ENCODE measurements around the gene CAMK1D. TPM values are rescaled to one million over a fixed set of nuclear protein-coding genes. Genes with fewer than 3 reads are reported as not detected.

Gene CAMK1D
- total and polyA plus RNA-seq, 2 experiments from 2014 or later = 4.6 to 7.2 TPM

- no peak for TF ChIP-seq REST (IDR thresholded peaks at IDR 0.05; ENCODE audit: unreplicated experiment)
- TF ChIP-seq ZNF114 (CRISPR knock-in tag; IDR thresholded peaks at IDR 0.05) = no peak
- TF ChIP-seq POLR2AphosphoS5 (IDR thresholded peaks at IDR 0.05; ENCODE audit: low read depth) = no peak
- TF ChIP-seq STAT1 (IDR thresholded peaks at IDR 0.05; ENCODE audit: unreplicated experiment) = no peak
- TF ChIP-seq NANOG (IDR thresholded peaks at IDR 0.05; ENCODE audit: borderline replicate concordance) = no peak
- TF ChIP-seq ETS1 (IDR thresholded peaks at IDR 0.05) = no peak
- TF ChIP-seq EZH2 (IDR thresholded peaks at IDR 0.05; ENCODE audit: low read depth, unreplicated experiment) = no peak
- TF ChIP-seq EZH2phosphoT487 (IDR thresholded peaks at IDR 0.05; ENCODE audit: unreplicated experiment) = no peak
- no peak for TF ChIP-seq CTCF (conservative IDR thresholded peaks at IDR 0.05; ENCODE audit: low read depth in 2 of 2)
These were observed 268.1 kb downstream of the CAMK1D start (continued) for GRCh38 chr10:12617191-12618175.

- Mint-ChIP-seq H3K27ac (no peak overlapping the region), H3K36me3 (ENCODE audit: low read depth) (no peaks in the 10 kb centered on the region), H3K27me3 (ENCODE audit: insufficient read depth, low read depth, poor library complexity) (peaks cover 2% of the 10 kb centered on the region), H3K9me3 (no peaks in the 10 kb centered on the region), H3K4me1 (peaks cover 16% of the 10 kb centered on the region; the same call in 2 of the 3 replicates), H3K4me3 (no peak overlapping the region)
- no peak for ATAC-seq
- H2AFZ ChIP-seq = no peak overlapping the region
- no peaks in the 10 kb centered on the region for H3K27me3 ChIP-seq (ENCODE audit: insufficient read depth)
- H3K4me1 ChIP-seq (ENCODE audit: insufficient read depth) = peaks cover 14% of the 10 kb centered on the region; the same call in 1 of the 2 replicates
- no peaks in the 10 kb centered on the region for H3K79me2 ChIP-seq (replicated peaks; ENCODE audit: insufficient read depth)
- no peak for DNase-seq (ENCODE audit: low spot score)
- no peak overlapping the region for H3K4me3 ChIP-seq
- H4K20me1 ChIP-seq (replicated peaks; ENCODE audit: insufficient read depth) = no peaks in the 10 kb centered on the region
- H3K4me2 ChIP-seq = no peak overlapping the region
- H3F3A ChIP-seq (replicated peaks; ENCODE audit: low read depth) = no peaks in the 10 kb centered on the region
- no peaks in the 10 kb centered on the region for H3K9me2 ChIP-seq (ENCODE audit: insufficient read depth)
- H3K27ac ChIP-seq (ENCODE audit: low read depth) = no peak overlapping the region
- no peak for TF ChIP-seq CTCF (conservative IDR thresholded peaks at IDR 0.05; ENCODE audit: low read depth in 2 of 2)
- TF ChIP-seq ZNF114 (CRISPR knock-in tag; IDR thresholded peaks at IDR 0.05) = no peak
- no peak for TF ChIP-seq CREB1 (CRISPR knock-in tag; IDR thresholded peaks at IDR 0.05; ENCODE audit: low read depth)
- no peak for TF ChIP-seq REST (IDR thresholded peaks at IDR 0.05; ENCODE audit: unreplicated experiment)
- no peak for TF ChIP-seq EZH2 (IDR thresholded peaks at IDR 0.05; ENCODE audit: low read depth, unreplicated experiment)
- TF ChIP-seq EZH2phosphoT487 (IDR thresholded peaks at IDR 0.05; ENCODE audit: unreplicated experiment) = no peak
- no peak for TF ChIP-seq ETS1 (IDR thresholded peaks at IDR 0.05)
- TF ChIP-seq NANOG (IDR thresholded peaks at IDR 0.05; ENCODE audit: borderline replicate concordance) = no peak
- H3K36me3 ChIP-seq (ENCODE audit: insufficient read depth) = no peaks in the 10 kb centered on the region
These were observed 272.7 kb downstream of the CAMK1D start for GRCh38 chr10:12622016-12622415.
